B cell (primary cell): ENCODE results near the gene ZNF534.

Experiments used
- EZH2 ChIP-seq: IDR thresholded peaks from 2 replicates; pipeline ENCODE4 v1.6.1; 2012; ENCODE audit warnings: borderline replicate concordance, low read depth, mild to moderate bottlenecking, moderate library complexity, low read length; ENCODE audit not compliant: insufficient read depth, poor library complexity, severe bottlenecking
- TF ChIP-seq, protein P1 (sequence below): fragments of 200-600 bp; IDR thresholded peaks from one replicate; pipeline ENCODE4 v1.8.0; 2022; ENCODE audit warnings: antibody characterized with exemption, mild to moderate bottlenecking

DNA sequence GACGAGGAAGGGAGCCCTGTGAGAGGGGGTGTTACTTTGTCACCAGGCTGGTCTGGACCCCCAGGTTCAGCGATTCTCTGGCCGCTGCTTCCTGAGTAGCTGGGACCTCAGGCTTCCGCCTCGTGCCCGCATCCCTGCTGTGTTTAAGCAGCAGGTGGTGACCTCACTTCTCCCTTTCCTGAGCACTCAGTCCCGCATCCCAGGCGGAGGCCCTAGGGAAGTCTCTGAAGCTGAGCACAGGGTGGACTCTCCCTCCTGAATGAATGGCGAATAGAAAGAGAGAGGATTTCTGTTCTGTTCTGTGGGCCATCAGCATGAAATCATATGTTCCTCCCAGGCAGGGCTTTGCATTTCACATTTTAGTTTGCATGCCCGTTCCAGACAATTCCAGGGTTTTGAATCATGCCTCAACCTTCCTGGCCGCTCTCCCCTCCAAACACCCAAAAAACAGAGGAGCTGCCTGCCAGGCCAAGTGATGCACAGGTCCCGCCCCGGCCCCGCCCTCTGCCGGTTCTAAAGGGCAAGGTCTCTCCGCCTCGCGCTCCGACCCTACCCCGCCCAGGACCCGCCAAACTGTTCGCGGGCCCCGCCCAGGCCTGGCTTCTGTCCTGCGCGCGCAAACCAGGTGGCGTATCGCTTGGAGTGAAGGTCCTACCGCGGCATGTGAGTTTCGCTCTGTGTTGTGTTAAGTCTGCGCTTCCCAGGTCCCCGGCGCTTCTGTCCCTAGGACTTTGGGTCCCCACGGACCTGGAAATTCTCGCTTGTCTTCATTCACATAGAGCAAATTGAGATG lies 63.4 kb downstream of the ZNF534 start:
- TF ChIP-seq, protein P1, sequence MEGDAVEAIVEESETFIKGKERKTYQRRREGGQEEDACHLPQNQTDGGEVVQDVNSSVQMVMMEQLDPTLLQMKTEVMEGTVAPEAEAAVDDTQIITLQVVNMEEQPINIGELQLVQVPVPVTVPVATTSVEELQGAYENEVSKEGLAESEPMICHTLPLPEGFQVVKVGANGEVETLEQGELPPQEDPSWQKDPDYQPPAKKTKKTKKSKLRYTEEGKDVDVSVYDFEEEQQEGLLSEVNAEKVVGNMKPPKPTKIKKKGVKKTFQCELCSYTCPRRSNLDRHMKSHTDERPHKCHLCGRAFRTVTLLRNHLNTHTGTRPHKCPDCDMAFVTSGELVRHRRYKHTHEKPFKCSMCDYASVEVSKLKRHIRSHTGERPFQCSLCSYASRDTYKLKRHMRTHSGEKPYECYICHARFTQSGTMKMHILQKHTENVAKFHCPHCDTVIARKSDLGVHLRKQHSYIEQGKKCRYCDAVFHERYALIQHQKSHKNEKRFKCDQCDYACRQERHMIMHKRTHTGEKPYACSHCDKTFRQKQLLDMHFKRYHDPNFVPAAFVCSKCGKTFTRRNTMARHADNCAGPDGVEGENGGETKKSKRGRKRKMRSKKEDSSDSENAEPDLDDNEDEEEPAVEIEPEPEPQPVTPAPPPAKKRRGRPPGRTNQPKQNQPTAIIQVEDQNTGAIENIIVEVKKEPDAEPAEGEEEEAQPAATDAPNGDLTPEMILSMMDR, result no peak
- no peak for TF ChIP-seq EZH2
